Fibroblast of gingiva (primary cell): ENCODE data around the gene RSRC2.
A peak's percentile ranks its signal among the peaks of the same experiment; 100 is the strongest.
"Not testable (repeated sequence)": the region's sequence is repeated elsewhere in the genome, so short reads cannot be mapped to it uniquely, and the experiment has no call there.

Experiments
- DNase-seq: peaks from one replicate; pipeline ENCODE4 v3.0.0-alpha.2; 2011; ENCODE audit warnings: low read depth

Gene RSRC2, protein sequence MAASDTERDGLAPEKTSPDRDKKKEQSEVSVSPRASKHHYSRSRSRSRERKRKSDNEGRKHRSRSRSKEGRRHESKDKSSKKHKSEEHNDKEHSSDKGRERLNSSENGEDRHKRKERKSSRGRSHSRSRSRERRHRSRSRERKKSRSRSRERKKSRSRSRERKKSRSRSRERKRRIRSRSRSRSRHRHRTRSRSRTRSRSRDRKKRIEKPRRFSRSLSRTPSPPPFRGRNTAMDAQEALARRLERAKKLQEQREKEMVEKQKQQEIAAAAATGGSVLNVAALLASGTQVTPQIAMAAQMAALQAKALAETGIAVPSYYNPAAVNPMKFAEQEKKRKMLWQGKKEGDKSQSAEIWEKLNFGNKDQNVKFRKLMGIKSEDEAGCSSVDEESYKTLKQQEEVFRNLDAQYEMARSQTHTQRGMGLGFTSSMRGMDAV

DNA sequence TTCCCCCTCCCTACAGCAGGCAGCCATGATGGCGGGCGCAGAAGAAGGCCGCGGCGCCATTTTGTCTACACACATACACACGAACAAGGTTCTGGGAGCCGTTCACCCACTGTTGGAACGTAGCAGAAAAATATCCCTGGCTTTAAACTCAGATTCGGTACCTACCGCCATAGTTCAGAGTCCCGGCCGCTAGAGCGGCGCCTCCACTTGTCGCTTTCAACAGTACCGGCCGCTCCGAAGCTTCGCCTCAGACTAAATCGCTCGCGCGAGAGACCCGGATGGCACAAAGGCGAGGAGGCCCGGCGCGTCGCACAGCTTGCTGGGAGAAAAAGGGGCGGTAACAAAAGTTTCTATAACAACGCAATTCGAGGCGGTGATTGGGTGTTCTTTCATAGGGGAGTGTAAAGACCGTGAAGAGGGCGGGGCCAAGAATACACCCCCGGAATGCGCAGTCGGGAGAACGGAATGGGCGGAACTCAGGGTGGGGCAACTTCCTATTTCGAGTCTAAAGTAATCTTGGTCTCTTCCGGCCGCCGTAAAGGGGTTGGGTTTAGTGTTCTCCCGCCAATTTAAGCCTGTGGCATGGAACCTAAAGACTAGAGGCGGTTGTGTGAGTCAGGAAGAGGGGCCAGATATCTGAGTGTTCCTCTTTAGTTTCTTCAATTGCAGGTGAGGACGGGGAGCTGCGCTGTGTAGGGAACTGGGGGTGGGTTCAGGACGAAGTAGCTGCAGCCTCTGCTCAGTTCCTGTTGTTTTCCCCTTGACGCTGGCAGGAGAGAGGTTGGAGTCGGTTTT lies at the start of gene RSRC2, which contains the start of gene KNTC1:
Gene RSRC2 (minus strand): TSS at position 254 of the 795 bp plus-strand sequence. CDS start 83 bp downstream, at position 171.
Gene KNTC1 (plus strand): TSS at position 567 of the 795 bp plus-strand sequence. CDS start 2,815 bp downstream, outside the sequence.
- DNase-seq: peak; percentile 99

DNA sequence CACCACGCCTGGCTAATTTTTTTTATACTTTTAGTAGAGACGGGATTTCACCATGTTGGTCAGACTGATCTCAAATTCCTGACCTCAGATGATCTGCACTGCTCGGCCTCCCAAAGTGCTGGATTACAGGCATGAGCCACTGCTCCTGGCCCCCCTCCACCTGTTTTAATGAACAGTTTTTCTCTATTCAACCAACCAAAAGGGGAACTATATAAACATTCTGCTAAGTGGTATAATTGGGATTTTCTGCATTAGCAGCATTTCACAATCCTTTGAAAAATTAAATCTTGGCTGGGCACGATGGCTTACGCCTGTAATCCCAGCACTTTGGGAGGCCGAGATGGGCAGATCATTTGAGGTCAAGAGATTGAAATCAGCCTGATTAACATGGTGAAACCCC lies 45.1 kb upstream of the RSRC2 start:
- no peak for DNase-seq

GRCh38 chr12:122570006-122570405 lies 43.3 kb upstream of the RSRC2 start:
- DNase-seq: not testable (repeated sequence)

GRCh38 chr12:122569288-122569687 lies 42.6 kb upstream of the RSRC2 start:
- no peak for DNase-seq

DNA sequence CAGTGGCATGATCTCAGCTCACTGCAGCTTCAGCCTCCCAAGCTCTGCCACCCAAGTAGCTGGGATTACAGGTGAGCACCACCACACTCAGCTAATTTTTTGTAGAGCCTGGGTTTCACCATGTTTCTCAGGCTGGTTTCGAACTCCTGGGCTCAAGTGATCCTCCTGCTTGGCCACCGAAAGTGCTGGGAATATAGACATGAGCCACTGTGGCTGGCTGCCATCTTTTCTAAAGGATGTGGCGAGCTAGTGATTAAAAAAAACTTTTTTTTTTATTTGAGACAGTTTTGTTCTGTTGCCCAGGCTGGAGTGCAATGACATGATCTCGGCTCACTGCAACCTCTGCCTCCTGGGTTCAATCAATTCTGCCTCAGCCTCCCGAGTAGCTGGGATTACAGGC lies 40.1 kb upstream of the RSRC2 start:
- DNase-seq: not testable (repeated sequence)

DNA sequence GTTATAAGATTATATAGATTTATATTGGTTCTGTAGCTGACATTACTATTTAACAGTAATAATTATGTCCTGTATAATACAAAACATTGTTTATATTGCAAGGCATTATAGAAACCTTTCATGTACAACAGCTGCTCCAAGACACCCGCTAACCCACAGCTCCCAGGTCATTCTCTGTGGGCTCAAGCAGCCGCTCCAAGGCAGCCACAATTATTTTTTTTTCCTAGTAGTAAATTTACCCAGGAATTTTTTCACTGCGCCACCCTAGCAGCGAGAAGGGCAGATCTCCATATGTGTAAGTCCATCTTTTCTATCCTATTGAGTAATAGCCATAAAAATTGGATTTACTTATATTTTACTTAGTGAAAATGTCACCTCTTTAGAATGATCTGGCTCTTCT lies 36.6 kb upstream of the RSRC2 start:
- DNase-seq: no peak

DNA sequence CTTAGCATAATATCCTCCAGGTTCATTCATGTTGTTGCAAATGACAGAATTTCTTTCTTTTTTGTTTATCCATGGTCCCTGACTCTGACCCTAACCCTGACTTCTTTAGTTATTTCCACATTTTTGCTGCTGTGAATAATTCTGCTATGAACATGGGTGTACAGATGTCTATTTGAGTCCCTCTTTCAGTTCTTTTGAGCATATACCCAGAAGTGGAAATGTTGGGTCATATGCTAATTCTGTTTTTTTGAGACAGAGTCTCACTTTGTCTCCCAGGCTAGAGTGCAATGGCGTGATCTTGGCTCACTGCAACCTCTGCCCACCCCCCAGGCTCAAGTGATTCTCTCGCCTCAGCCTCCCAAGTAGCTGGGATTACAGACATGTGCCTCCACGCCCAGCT lies 33.4 kb upstream of the RSRC2 start:
- no peak for DNase-seq

- no peak for DNase-seq
These were observed 32.3 kb upstream of the RSRC2 start for GRCh38 chr12:122558745-122559641.

DNA sequence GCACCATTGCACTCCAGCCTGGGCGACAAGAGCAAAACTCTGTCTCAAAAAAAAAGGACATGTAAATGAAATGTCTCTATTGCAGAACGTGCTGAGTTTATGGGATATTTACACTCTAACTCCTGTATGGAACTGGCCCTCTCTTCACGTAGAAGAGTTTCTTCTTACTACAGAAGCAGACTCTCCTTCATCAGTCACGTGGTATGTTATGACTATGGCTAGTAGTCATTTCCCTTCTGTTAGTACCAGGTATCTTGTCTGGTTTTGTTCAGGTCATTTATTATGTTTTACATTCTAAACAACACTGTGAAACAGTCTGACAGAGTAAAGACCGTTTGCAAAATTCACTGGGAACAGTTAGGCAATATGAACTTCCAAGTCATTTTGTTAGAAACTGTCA lies 20.6 kb upstream of the RSRC2 start:
- DNase-seq: no peak

- DNase-seq: no peak
These were observed 19.1 kb upstream of the RSRC2 start for GRCh38 chr12:122545855-122546254.

- no peak for DNase-seq
These were observed 17.8 kb upstream of the RSRC2 start for GRCh38 chr12:122544537-122544936.

DNA sequence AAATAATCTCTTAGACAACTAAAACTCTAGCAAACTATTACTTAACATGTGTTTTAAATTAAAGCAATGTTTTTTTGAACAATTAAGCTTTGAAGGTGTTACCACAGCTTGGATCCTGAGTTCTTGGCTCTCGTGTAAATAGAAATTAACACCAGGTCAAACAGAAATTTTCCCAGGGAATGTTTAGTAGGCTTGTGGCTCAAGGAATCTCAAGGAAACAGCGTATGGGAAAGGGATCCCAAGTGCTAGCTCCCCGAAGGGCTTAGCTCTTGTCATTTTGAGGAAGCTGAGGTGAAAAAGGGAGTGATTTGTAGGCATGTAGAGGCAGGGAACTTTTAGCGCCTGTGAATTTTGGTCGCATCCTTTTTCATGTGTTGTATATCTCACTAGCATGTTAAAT lies 11.8 kb upstream of the RSRC2 start:
- no peak for DNase-seq

GRCh38 chr12:122537021-122537420 lies 10.3 kb upstream of the RSRC2 start:
- DNase-seq: no peak

- no peak for DNase-seq
These were observed 7.1 kb upstream of the RSRC2 start for GRCh38 chr12:122533856-122534255.

DNA sequence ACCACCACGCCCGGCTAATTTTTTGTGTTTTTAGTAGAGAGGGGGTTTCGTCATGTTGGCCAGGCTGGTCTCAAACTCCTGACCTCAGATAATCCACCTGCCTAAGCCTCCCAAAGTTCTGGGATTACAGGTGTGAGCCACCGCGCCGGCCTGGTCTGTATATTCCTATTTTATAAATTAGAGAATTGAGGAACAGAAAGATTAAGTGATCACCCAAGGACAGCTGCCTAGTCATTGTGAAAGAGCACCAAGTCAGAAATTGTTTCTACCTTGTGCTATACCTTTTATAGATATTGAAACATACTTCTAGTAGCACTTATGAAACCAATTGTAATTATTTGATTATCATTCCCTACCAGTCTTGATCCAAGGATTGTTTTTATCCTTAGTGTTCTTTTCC lies 2.3 kb upstream of the RSRC2 start:
- DNase-seq: no peak

DNA sequence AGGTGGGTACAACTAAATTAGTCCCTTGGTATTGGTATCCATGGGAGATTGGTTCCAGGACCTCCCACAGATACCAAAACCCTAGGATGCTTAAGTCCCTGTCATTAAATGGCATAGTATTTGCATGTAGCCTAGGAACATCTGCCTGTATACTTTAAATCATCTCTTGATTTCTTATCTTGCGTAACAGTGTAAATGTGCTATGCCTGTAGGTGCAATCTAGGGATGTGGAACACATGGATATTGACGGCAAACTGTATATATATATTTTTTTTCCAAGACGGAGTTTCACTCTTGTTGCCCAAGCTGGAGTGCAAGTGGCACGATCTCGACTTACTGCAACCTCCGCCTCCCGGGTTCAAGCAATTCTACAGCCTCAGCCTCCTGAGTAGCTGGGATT lies 1.8 kb upstream of the RSRC2 start:
- DNase-seq: no peak

DNA sequence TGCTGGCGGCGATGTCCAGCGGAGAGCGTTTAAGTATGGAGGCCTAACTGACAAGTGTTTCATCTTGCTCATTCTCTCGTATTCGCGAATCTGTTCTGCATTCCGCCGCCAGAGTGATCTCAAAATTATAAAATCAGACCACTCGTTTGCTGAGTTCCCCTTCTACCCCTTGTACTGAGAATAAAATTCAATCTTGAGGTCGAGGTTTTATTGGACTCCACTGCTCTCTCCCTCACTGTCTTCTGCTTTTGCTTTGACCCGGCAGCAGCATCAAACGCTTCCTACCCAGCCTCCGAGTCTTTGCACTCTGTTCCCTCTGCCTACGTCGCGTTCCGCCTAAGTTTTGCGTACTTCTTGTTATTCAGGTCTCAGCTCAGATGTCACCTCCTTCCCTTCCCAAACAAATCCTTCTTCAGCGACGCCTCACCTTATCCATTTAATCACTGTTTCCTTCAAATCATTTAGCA lies 775 bp upstream of the RSRC2 start:
- DNase-seq: no peak

DNA sequence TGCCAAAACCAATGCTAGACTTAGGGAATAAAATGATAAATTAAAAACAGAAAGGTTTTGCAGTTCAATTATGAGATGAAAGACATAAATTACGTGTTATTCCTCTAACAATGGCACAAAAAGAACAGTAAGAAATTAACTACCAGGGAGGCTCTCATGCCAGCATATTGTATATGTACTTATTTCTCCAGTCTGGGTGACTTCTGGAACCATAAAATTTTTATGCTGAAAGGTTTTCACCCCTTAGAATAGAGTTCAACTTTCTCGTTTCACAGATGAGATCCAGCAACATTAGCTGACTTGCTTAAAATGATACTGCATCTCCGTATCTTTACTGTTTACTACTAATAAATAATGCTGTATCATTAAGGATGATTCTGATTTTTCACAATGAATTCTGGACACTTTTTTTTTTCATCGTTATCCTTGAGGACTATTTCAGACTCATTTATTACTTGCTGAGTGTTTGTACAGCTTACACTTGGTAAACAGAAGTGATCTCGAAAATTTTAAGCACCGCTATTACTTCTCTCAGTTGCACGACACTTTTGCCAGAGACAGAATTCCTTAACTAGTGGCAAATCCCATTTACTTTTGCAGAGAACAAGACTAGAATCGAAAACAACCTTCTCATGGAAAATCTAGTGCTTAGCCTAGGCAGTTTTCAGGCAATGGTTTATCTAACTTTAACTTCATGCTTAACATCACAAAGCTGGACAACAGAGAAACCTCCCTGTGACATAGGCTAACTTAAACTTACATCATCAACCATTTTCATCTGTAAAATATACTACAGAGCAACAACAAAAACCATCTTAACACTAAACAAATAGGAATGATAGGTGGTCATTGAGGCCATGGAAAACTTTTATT lies 2.7 kb downstream of the RSRC2 start:
- no peak for DNase-seq

- peak; percentile 57 for DNase-seq
These were observed 3.5 kb downstream of the RSRC2 start for GRCh38 chr12:122523280-122523679.

- no peak for DNase-seq
These were observed 6.1 kb downstream of the RSRC2 start for GRCh38 chr12:122520676-122521075.

DNA sequence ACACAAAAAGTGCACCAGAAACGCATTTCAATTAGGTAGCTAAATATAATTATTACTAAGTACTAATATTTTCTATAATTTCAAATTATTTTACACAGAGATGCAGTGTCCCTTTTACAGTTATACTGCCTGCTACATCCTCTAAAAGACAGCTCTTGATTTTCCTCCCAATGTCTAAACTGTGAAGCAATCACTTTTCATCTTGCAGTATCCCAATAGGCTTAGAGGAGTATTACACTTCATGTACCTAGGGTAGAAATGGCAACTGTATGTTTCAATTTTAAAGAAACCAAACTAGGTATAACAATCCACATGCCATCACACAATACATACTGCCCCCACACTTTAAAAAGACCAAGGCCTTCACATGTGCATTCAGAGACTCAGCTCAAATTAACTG lies 7.3 kb downstream of the RSRC2 start:
- DNase-seq: no peak
